HEK293T (cell line): ENCODE data around the gene ANO3.

Experiments used
- ARNT ChIP-seq: fragments of 450-650 bp; IDR thresholded peaks from 2 replicates; pipeline ENCODE4 v1.6.1; 2017; ENCODE audit warnings: mild to moderate bottlenecking
- BHLHE40 ChIP-seq: fragments of 450-650 bp; IDR thresholded peaks from 2 replicates; pipeline ENCODE4 v1.6.1; 2016; ENCODE audit warnings: mild to moderate bottlenecking, moderate library complexity, borderline replicate concordance
- ELF4 ChIP-seq: fragments of 450-650 bp; IDR thresholded peaks from 2 replicates; pipeline ENCODE4 v1.6.1; 2017; ENCODE audit warnings: antibody characterized with exemption
- FOXA1 ChIP-seq: fragments of 450-650 bp; IDR thresholded peaks from 2 replicates; pipeline ENCODE4 v1.6.1; 2016; ENCODE audit warnings: mild to moderate bottlenecking
- FOXM1 ChIP-seq: fragments of 450-650 bp; IDR thresholded peaks from 2 replicates; pipeline ENCODE4 v1.6.1; 2017; ENCODE audit warnings: mild to moderate bottlenecking, borderline replicate concordance
- L3MBTL2 ChIP-seq: fragments of 450-650 bp; conservative IDR thresholded peaks from 2 replicates; pipeline ENCODE4 v1.6.1; 2016; ENCODE audit warnings: mild to moderate bottlenecking
- SUZ12 ChIP-seq: fragments of 450-650 bp; IDR thresholded peaks from 2 replicates; pipeline ENCODE4 v1.6.1; 2016; ENCODE audit warnings: mild to moderate bottlenecking

DNA sequence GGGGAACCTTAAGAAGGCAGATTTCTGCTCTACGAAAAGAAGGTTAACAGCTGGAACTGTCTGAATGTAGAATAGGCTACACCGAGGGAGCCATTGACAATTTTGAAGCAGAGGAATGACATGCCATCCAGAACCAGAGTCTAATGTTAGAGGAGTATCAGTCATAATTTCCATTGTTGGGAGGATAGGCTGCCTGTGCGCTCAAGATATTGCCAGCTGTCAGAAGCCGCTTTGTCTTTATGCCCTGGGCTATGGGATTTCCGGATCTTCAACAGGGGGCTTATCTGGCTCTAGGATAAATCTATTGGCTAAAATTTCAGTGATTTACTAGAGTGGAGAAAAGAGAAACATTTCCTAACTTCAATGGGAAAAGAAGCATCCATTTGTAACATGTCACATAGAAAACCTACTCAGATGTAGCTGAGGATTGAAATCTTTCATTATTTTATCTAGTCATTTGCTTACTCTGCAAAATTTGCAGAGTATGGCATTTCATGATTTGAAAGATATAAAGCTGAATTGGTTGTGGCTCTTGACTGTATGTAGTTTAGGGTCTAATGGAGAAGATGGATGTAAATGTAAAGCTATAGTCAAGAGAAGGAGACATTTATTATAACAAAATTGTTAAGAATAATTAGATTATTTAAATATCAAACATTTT, 78.9 kb downstream of the ANO3 start:
- TF ChIP-seq ELF4 = no peak
- TF ChIP-seq FOXM1 = no peak
- no peak for TF ChIP-seq ARNT
- TF ChIP-seq SUZ12 = no peak
- TF ChIP-seq FOXA1 = no peak
- no peak for TF ChIP-seq BHLHE40
- TF ChIP-seq L3MBTL2 = no peak
